A673 (cell line): ENCODE data around the gene MED14.

ENCODE experiments used
- EZH2 ChIP-seq: fragments of 200-600 bp; sonication (generic); IDR thresholded peaks from 2 replicates; pipeline ENCODE4 v1.6.1; 2017; ENCODE audit warnings: borderline replicate concordance, low read depth, mild to moderate bottlenecking, mixed read lengths, antibody characterized with exemption, low read length; ENCODE audit not compliant: poor library complexity, severe bottlenecking
- TF ChIP-seq, protein P1 (sequence below): fragments of 300-800, 200-600 bp; sonication (generic); conservative IDR thresholded peaks from 2 replicates; pipeline ENCODE4 v1.5.1; 2017; ENCODE audit warnings: low read depth, mild to moderate bottlenecking, antibody characterized with exemption, low read length, moderate library complexity, mixed read lengths

DNA sequence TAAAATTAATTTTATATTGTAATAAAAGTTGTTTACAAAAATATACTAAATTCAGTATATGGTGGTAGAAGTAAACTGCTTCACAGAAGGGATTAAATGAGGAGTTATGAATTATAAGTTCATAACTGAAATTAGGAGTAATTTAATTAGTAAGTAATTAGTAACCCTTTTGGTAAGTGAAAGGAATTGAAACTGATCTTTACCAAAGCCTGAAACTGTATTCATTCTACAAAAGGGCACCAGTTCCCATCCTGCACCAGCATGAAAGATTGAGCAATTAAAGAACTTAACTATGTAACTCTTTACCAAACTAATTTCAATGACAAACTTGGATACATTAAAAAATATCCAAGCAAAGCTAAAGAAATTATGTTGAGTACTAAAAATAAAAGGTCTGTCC is 8.2 kb downstream of the MED14 start:
- TF ChIP-seq, protein P1, sequence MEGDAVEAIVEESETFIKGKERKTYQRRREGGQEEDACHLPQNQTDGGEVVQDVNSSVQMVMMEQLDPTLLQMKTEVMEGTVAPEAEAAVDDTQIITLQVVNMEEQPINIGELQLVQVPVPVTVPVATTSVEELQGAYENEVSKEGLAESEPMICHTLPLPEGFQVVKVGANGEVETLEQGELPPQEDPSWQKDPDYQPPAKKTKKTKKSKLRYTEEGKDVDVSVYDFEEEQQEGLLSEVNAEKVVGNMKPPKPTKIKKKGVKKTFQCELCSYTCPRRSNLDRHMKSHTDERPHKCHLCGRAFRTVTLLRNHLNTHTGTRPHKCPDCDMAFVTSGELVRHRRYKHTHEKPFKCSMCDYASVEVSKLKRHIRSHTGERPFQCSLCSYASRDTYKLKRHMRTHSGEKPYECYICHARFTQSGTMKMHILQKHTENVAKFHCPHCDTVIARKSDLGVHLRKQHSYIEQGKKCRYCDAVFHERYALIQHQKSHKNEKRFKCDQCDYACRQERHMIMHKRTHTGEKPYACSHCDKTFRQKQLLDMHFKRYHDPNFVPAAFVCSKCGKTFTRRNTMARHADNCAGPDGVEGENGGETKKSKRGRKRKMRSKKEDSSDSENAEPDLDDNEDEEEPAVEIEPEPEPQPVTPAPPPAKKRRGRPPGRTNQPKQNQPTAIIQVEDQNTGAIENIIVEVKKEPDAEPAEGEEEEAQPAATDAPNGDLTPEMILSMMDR = no peak
- no peak for TF ChIP-seq EZH2
